IMR-90 (cell line): ENCODE measurements around the gene RPTOR. TPM values are rescaled to one million over a fixed set of nuclear protein-coding genes. Genes with fewer than 3 reads are reported as not detected.

Experiments
- ATAC-seq: fragments of 200-7000 bp; cut with Tn5 transposase; 2 replicates; pipeline ENCODE4 v1.9.1; 2020; ENCODE audit warnings: low read depth, mild to moderate bottlenecking, moderate library complexity
- BruUV-seq: library from RNA; stranded (reverse); fragments of 400-500 nt; replicated peaks from 2 replicates; lab custom pipeline; 2021; lab: Mats Ljungman, UMichigan
- CTCF ChIA-PET: fragments of 300-600 bp; formaldehyde crosslinking; extraction: SDS; loops from one replicate; lab custom pipeline; 2021; ENCODE audit warnings: antibody characterized with exemption; lab: Yijun Ruan, JAX
- POLR2A ChIA-PET: fragments of 300-600 bp; sonication (Branson Sonifier 250); formaldehyde crosslinking; loops from one replicate; lab custom pipeline; 2022; ENCODE audit warnings: antibody characterized with exemption; ENCODE audit not compliant: unreplicated experiment; lab: Charles Lee
- DNase-seq: peaks from one replicate; pipeline ENCODE4 v3.0.0; 2013
- H2AFZ ChIP-seq: replicated peaks from 2 replicates; pipeline ENCODE3; 2013; ENCODE audit warnings: low read length, mild to moderate bottlenecking; ENCODE audit not compliant: poor library complexity
- H2AK5ac ChIP-seq: 2 replicates; pipeline ENCODE4 v1.6.1; 2013; ENCODE audit warnings: low read depth, low read length, inconsistent platforms
- H2AK9ac ChIP-seq: replicated peaks from 2 replicates; pipeline ENCODE3; 2013; ENCODE audit warnings: mild to moderate bottlenecking, low read depth, low read length, moderate library complexity; ENCODE audit not compliant: poor library complexity
- H2BK120ac ChIP-seq: 2 replicates; pipeline ENCODE4 v1.6.1; 2013; ENCODE audit warnings: low read depth, low read length, inconsistent platforms
- H2BK15ac ChIP-seq: 3 replicates; pipeline ENCODE4 v1.6.1; 2013; ENCODE audit warnings: low read depth, low read length, inconsistent platforms
- H2BK20ac ChIP-seq: 2 replicates; pipeline ENCODE4 v1.6.1; 2013; ENCODE audit warnings: low read depth, mild to moderate bottlenecking, inconsistent platforms, low read length, moderate library complexity
- H2BK5ac ChIP-seq: 2 replicates; pipeline ENCODE4 v1.6.1; 2013; ENCODE audit warnings: mild to moderate bottlenecking, low read depth, low read length, inconsistent platforms; ENCODE audit not compliant: poor library complexity, severe bottlenecking
- H3K14ac ChIP-seq: replicated peaks from 2 replicates; pipeline ENCODE4 v1.6.1; 2013; ENCODE audit warnings: low read depth, low read length, inconsistent platforms
- H3K18ac ChIP-seq: 2 replicates; pipeline ENCODE4 v1.6.1; 2013; ENCODE audit warnings: low read depth, low read length, control low read depth
- H3K23ac ChIP-seq: 2 replicates; pipeline ENCODE4 v1.6.1; 2013; ENCODE audit warnings: low read depth, low read length, inconsistent platforms
- H3K27ac ChIP-seq: 2 replicates; pipeline ENCODE4 v1.5.1; 2013; ENCODE audit warnings: mild to moderate bottlenecking, control low read depth, low read length; ENCODE audit not compliant: insufficient read depth
- H3K27me3 ChIP-seq: 2 replicates; pipeline ENCODE4 v1.6.1; 2013; ENCODE audit warnings: low read length; ENCODE audit not compliant: control insufficient read depth, insufficient read depth
- H3K36me3 ChIP-seq: 2 replicates; pipeline ENCODE4 v1.6.1; 2013; ENCODE audit warnings: low read length, mixed read lengths; ENCODE audit not compliant: control insufficient read depth, insufficient read depth
- H3K4ac ChIP-seq: 2 replicates; pipeline ENCODE4 v1.6.1; 2013; ENCODE audit warnings: low read depth, low read length, inconsistent platforms
- H3K4me1 ChIP-seq: 2 replicates; pipeline ENCODE4 v1.6.1; 2013; ENCODE audit warnings: low read length, mixed read lengths; ENCODE audit not compliant: control insufficient read depth, insufficient read depth
- H3K4me2 ChIP-seq: 2 replicates; pipeline ENCODE4 v1.6.1; 2013; ENCODE audit warnings: low read depth, mild to moderate bottlenecking, control low read depth, low read length, moderate library complexity
- H3K4me3 ChIP-seq: 2 replicates; pipeline ENCODE4 v1.5.1; 2013; ENCODE audit warnings: low read depth, mild to moderate bottlenecking, control low read depth, low read length, moderate library complexity; ENCODE audit not compliant: insufficient read depth
- H3K56ac ChIP-seq: 2 replicates; pipeline ENCODE4 v1.6.1; 2013; ENCODE audit warnings: low read length, inconsistent platforms; ENCODE audit not compliant: insufficient read depth; ENCODE audit errors: extremely low read depth
- H3K79me1 ChIP-seq, 2 experiments: 2 replicates each; pipeline ENCODE4 v1.6.1; 2013; ENCODE audit warnings: low read length in 2 of 2, inconsistent platforms in 1 of 2, low read depth in 1 of 2
- H3K9ac ChIP-seq: 2 replicates; pipeline ENCODE4 v1.6.1; 2013; ENCODE audit warnings: low read depth, low read length, control low read depth
- H3K9me1 ChIP-seq: 2 replicates; pipeline ENCODE4 v1.6.1; 2013; ENCODE audit warnings: low read length, inconsistent platforms; ENCODE audit not compliant: insufficient read depth
- H3K9me3 ChIP-seq: 2 replicates; pipeline ENCODE4 v1.6.1; 2013; ENCODE audit warnings: low read length; ENCODE audit not compliant: control insufficient read depth, insufficient read depth
- H4K20me1 ChIP-seq: 2 replicates; pipeline ENCODE4 v1.6.1; 2013; ENCODE audit warnings: low read length, inconsistent platforms; ENCODE audit not compliant: insufficient read depth
- H4K5ac ChIP-seq: 2 replicates; pipeline ENCODE4 v1.6.1; 2013; ENCODE audit warnings: mild to moderate bottlenecking, low read depth, low read length, control low read depth
- H4K8ac ChIP-seq, 2 experiments: 2 replicates each; pipeline ENCODE4 v1.6.1; 2013; ENCODE audit warnings: low read depth in 2 of 2, low read length in 2 of 2, control low read depth in 1 of 2, inconsistent platforms in 1 of 2
- H4K91ac ChIP-seq: 2 replicates; pipeline ENCODE4 v1.6.1; 2013; ENCODE audit warnings: low read depth, low read length, inconsistent platforms; ENCODE audit not compliant: insufficient read depth
- RFX5 ChIP-seq: IDR thresholded peaks from 2 replicates; pipeline ENCODE4 v1.8.0; 2012; ENCODE audit warnings: low read depth, mild to moderate bottlenecking, low read length, moderate library complexity
- WGBS, 2 experiments: methylation state at CpG; one replicate each; pipeline versions ENCODE4 v1.1.5 to v1.1.7; 2013; ENCODE audit warnings: missing lambda C conversion rate in 2 of 2; ENCODE audit not compliant: insufficient read length in 1 of 2; ENCODE audit errors: extremely low coverage in 2 of 2; 5-methylcytosine and 5-hydroxymethylcytosine counted together
- dilution Hi-C: fragments of 300-500 bp; cut with HindIII; formaldehyde crosslinking; loops from one replicate; pipeline ENCODE4 v1.14.3; 2018; ENCODE audit warnings: low sequenced_read_pairs; ENCODE audit not compliant: unreplicated experiment
- in situ Hi-C: fragments of 300-500 bp; cut with MboI; formaldehyde crosslinking; loops from 3 replicates; pipeline ENCODE4 v1.14.3; 2019; ENCODE audit warnings: low sequenced_read_pairs, inconsistent platforms, mixed read lengths
- intact Hi-C: fragments of 100-400 bp; cut with micrococcal nuclease; formaldehyde crosslinking; loops from 2 replicates; pipeline ENCODE4 v1.10.0; 2022
- polyA plus RNA-seq, 3 experiments: library from polyadenylated mRNA; depleted of rRNA; stranded (reverse); fragments of >200 nt; gene quantifications; 2 replicates each; pipeline ENCODE4 v1.2.3, GENCODE V29; 2012; ENCODE audit warnings: low replicate concordance in 1 of 3
- total RNA-seq: library from RNA; depleted of rRNA; stranded (reverse); fragments of >200 nt; gene quantifications from 2 replicates; pipeline ENCODE4 v1.2.3, GENCODE V29; 2012

RPTOR gene
- total and polyA plus RNA-seq, 2 of the 4 experiments (the other 2 are of a cell fraction) = 10.8 to 14.7 TPM

GRCh38 chr17:80876950-80877728 is 332.5 kb downstream of the RPTOR start:
- in situ Hi-C loops (loop anchor here (10.0 kb wide), 1 partner anchor 452 kb away; no protein-coding TSS in a partner anchor), dilution Hi-C loops (no loop called here)
- WGBS, 2 experiments = no CpG with 5 or more reads among the region's 32 CpGs

More at GRCh38 chr17:80876950-80877728, 332.5 kb downstream of the RPTOR start:
- Histone ChIP-seq H3K23ac (no peak overlapping the region), H2BK15ac (no peak overlapping the region), H3K9me3 (no peaks in the 10 kb centered on the region), H3K4ac (no peak overlapping the region), H3K14ac (no peak overlapping the region), H4K20me1 (no peaks in the 10 kb centered on the region), H3K18ac (no peak overlapping the region), H3K56ac (no peak overlapping the region), H3K9me1 (peaks cover 16% of the 10 kb centered on the region), H2AK9ac (peak overlapping the region; percentile 9), H3K27me3 (no peaks in the 10 kb centered on the region), H4K5ac (no peak overlapping the region), H2AFZ (no peak overlapping the region), H4K91ac (no peak overlapping the region), H4K8ac (no peak overlapping the region), H3K4me1 (peaks cover 7% of the 10 kb centered on the region), H2AK5ac (no peak overlapping the region), H3K9ac (no peak overlapping the region), H2BK120ac (no peak overlapping the region), H3K4me3 (no peak overlapping the region), H3K79me1 (peaks cover 0 to 9% of the 10 kb centered on the region in 2 experiments; a peak in 1 of 4 replicates), H3K27ac (no peak overlapping the region), H2BK20ac (no peak overlapping the region), H3K4me2 (no peak overlapping the region), H3K36me3 (peaks cover 22% of the 10 kb centered on the region), H2BK5ac (no peak overlapping the region)
- ATAC-seq (no peak), DNase-seq (no peak)
- intact Hi-C loops = no loop called here
- POLR2A ChIA-PET = no interaction called here
- no TSS peak for BruUV-seq
- CTCF ChIA-PET = no interaction called here
- no peak for TF ChIP-seq RFX5
